T-helper 1 cell treated with Interleukin-12 subunit alpha and Interleukin-12 subunit beta and Interleukin-4 antibody, amounts not matched to agents 30 ng/mL and 1 ng/mL, for 36 hours (primary cell): Measurements from ENCODE around the gene NHSL2. TPM values are rescaled to one million over a fixed set of nuclear protein-coding genes. Genes with fewer than 3 reads are reported as not detected.

Experiments
- intact Hi-C: fragments of 100-400 bp; cut with micrococcal nuclease; formaldehyde crosslinking; loops from one replicate; pipeline ENCODE4 v1.15.1; 2024
- total RNA-seq: library from RNA; stranded (reverse); gene quantifications from 2 replicates; pipeline ENCODE4 v1.2.3, GENCODE V29; 2022

NHSL2 gene
- total RNA-seq, 1 donor from 2014 or later: 1.0 TPM

DNA sequence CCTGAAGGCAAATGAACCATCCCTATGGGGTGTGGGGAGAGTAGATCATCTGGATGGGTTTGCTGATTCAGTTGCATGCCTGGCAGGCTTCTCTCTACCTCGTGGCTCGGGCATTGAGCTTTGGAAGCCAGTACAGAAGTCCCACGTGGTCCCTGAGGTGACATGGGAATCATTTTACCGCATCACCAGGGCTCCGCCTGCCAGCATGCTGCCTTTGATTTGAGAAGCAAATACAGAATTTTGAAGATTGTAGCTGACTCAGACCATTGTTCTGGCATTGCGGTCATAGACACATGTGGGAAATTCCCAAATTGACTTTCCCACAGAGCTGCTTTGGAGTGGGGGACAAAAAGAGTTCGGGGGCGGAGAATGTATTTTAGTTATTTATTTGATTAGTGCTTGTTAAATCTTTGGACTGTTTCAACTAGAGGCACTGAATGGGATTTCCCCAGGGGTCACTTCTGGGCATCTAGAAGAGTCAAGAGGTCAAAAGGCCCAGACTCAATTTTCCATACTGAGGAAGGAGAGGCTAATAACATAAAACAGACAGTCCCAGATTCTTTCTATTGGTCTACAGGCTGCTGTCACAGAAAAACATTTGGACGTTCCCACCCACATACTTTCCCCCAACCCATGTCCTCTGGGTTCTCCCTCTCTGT is 79.3 kb downstream of the NHSL2 start:
- intact Hi-C loops: no loop called here

DNA sequence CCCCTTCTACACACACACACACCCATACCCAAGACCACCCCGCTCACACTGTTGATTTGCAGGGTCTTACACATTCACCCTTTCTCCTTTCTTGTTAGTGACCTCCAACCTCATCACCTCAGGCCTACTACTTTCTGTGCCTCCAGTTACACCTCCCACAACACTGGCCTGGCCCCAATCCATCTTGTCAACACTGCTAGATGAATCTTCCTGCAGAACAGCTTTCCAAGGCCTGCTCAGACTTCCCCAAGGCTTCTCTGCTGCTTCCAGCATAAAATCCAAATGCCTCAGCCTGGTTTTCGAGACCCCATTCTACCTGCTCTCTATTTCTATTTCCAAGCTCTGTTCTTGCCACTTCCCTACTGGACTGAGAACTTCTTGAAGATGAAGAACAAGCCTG is 79.9 kb downstream of the NHSL2 start:
- intact Hi-C loops: no loop called here

DNA sequence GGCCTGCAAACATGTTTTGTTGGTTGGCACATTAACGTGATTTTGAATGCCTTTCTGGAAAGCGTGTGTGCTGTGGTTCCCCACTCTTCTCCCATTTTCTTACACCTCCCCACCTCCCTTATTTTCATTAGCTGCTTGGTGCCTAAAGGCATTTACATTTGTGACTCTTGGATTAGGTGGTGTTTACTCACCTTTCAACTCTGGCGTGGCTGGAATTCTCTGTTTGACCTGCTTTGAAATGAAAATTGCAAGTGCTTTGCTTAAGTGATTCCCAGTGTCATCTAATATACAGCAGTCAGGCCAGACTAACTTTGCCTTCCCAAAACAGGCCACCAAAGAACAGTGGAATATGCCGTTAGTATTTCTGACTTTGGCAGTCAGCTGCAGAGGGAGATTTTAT is 80.5 kb downstream of the NHSL2 start:
- intact Hi-C loops: no loop called here

DNA sequence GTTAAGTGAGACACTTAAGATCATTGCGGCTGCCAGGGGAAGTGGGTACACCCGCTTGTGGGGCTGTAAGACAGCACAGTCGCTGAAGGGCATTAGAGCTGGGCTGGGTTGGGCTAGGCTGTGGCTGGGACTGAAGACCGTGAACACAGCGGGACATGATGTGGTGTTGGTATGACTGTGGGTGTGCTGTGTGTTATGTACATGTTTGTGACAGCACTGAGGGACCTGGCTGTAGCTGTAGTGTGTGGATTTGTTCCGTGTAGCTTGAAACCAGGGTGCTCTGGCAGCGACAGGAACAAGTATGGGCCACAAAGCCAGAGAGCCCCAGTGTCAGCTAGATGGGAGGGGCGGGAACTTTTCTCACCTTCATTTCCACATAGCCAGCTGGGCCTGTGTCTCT is 82.1 kb downstream of the NHSL2 start:
- intact Hi-C loops: no loop called here

DNA sequence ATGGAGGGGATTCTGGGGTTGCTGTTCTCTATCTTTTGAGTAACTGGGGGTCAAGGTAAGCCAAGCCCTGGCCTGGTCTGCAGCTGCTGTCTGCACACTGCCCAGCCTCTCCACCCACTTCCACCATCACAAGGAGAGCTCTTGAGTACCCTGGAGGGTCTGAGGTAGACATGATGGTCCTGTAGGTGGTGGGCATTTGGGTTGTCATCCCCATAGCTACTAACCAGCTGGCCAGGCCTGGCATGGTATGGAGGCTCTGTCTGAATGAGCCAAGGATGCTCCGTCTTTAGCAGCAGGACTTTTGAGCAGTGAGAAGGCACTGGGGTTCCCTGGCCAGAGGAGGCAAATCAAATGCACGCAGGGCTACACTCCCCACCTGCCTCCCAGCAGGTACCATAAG is 82.7 kb downstream of the NHSL2 start:
- intact Hi-C loops: no loop called here

DNA sequence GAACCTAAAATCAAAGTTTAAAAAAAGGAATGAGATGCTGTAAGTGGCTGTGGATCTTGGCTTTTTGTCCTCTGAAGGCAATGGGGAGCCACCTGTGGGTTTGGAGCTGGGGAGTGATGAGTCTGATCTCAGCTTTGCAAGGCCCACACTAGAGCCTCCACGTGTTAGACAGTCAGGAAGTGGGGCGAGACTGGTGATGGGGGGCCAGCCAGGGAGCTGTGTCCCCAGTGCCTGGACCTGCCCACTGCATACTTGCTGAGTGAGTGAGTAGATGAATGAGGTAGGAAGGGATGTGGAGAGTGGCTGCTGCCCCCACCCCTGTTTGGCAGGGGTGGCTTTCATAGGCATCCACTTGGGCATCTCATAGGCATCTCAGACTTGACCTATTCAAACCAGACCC is 84.0 kb downstream of the NHSL2 start:
- intact Hi-C loops: no loop called here

DNA sequence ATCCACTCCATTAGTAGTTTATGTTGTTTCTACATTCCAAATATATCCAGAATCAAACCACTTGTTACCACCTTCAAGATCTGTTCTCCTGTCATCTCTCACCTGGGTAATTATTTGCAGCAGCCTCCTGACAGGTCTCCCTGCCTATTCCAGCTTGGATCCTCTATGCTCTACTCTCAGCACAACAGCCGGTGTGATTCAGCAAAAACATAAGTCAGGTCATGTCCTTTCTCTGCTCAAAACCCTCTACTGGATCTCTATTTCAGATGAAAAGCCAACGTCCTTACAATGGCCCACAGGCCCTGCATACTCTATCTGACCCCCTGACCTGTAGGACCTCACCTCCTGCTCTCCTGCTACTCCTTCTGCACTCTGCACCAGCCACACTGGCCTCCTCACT is 84.5 kb downstream of the NHSL2 start:
- intact Hi-C loops: no loop called here

DNA sequence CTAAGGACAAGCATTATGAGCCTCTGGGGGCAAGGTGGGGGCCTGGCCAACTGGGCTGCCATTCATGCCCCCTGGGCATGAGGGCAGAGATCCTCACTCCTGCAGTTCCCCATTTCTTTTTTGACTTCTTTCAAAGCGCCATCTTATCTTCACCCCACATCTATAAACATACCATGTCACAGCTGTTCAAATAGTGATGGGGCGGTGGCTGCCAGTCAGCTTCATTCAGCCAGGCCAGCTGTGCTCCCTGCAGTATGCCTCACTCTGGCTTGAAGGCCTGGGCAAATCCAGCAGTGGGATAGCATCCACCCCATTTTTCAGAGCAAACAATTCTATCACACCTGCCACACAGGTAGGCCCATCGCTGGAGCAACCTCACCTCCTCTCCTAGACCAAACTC is 85.5 kb downstream of the NHSL2 start:
- intact Hi-C loops: no loop called here

DNA sequence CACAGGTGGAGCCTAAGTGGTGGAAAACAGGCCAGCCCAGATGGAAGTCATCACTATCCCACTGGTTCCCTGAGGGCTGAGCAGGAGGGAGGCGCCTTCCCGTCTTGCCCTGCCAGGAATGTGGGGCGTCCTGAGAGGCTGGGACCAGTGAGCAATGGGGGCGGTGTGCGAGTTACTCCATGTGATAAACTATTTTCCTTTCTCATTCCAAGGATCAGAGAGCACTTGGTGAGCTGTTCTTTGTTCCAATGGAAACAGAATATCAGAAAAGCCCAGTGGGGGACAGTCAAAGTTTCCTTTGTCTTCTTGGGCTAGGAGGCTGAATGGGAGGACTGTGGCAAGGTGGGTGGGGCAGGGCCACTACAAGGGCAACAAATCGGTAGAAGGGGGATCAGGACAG is 86.2 kb downstream of the NHSL2 start:
- intact Hi-C loops: no loop called here

DNA sequence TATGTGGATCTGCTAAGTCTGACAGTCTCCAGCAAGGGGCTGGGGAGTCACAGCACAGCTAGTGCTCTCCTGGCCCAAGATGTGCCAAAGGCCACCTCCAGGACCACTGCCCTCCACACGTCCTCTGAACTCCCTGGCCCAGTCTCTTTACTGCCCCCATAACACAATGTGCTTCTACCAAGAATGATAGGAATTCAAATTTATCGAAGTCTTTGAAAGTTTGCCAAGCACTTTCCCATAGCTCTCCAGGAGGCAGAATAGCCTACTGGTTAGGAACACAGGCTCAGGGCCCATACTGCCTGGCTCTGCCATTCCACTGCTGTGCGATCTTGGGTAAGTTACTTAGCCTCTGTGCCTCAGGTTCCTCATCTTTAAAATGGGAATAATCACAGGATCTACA is 86.7 kb downstream of the NHSL2 start:
- intact Hi-C loops: no loop called here

DNA sequence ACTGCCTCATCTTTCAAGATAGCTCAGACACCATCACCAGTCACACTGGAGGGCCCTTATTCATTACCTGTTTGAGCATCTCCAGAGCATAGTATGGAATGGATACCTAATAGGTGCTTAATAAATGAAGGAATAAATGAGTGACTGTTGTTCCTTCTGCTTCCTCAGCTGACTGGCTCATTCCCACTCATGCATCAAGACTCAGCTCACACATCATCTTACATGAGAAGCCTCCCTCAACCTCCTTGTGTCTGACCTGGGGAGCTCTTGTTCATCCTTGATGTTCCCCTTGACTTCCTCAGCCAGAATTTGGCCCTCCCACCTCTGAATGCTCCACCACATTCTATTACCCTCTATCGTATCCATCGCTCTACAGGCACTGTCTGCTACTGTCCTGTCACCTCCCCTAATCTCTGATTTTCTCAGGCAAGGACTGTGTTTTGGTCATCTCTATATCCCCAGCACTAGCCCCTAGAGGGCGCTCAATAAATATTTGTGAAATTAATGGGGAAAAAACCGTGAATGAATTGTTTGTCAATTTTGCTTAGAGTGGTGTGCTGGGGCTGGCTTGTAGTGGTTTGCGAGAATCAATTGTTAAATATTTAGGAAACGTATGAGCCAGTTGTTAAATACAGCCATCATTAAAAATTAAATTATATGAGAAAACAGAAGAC is 88.3 kb downstream of the NHSL2 start:
- intact Hi-C loops: loop anchor here (1.0 kb wide), 1 partner anchor 127 kb away; no protein-coding TSS in a partner anchor

DNA sequence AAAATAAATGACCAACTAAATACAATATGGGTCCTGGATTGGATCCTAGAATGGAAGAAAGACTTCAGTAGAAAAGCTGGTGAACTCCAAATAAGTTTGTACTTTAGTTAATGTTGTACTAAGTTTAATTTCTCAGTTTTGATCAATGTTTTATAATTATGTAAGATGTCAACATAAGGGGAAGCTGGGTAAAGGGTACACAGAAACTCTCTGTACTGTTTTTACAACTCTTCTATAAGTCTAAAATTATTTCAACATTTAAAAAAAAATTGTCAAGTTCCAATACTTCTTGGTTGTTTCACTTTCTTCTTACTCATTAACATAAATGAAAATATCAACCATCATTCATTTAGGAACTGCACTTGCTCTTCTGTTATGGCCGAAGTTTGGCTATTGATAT is 88.9 kb downstream of the NHSL2 start:
- intact Hi-C loops: loop anchor here (1.0 kb wide), 1 partner anchor 127 kb away; no protein-coding TSS in a partner anchor

DNA sequence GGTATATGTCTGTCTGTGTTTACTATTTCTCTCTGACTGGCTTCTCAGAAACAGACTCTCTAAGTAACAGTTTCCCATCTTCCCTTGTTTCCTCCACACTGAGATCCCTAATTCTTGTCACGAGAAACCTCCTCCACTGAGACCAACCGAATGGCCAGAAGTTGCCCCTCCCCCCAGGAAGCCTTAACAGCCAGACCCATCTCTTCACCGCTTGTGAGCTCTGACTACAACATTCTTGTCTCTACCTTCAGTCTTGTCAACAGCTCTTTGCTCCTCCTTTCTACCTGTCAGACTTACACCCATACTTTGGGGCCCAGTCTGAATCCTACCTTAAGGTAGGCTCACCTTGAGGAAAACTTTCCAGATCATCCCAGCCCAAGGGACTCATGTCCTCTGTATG is 90.8 kb downstream of the NHSL2 start:
- intact Hi-C loops: no loop called here

DNA sequence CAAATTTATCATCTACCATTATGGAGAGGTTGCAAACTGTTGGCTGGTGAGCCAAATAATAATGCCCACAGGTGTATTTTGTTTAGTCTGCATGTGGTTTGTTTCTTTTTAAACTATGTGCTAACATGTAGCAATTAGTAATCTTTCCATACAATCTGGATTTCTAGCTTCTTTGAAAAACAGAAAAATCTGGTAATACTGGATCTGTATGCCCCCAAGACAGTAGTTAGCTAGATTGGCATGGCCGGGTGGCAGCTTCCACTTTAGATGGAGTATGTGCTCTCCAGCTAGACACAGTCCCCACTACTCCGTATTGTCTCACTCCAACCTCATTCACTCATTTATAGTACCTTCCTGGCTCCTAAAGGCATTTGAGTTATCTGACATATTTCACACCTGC is 91.3 kb downstream of the NHSL2 start:
- intact Hi-C loops: no loop called here

DNA sequence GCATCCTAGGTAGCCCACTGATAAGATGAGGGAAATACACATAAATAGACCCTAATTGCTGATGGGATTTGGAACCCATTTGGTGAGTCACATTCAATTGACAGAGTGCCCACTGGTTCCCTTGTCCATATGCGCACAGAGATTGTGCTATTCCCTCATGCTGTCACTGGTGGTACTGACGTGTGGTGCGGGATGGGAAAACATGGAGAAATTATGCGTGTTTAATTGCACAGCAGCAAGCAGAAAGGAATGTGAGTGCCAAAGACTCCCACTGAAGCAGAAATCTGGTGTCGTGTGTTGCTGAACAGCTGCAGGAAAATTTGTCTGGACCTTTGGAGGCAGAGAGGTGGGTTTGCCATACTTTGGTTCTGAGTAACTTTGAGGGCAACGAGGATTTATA is 92.2 kb downstream of the NHSL2 start:
- intact Hi-C loops: no loop called here

DNA sequence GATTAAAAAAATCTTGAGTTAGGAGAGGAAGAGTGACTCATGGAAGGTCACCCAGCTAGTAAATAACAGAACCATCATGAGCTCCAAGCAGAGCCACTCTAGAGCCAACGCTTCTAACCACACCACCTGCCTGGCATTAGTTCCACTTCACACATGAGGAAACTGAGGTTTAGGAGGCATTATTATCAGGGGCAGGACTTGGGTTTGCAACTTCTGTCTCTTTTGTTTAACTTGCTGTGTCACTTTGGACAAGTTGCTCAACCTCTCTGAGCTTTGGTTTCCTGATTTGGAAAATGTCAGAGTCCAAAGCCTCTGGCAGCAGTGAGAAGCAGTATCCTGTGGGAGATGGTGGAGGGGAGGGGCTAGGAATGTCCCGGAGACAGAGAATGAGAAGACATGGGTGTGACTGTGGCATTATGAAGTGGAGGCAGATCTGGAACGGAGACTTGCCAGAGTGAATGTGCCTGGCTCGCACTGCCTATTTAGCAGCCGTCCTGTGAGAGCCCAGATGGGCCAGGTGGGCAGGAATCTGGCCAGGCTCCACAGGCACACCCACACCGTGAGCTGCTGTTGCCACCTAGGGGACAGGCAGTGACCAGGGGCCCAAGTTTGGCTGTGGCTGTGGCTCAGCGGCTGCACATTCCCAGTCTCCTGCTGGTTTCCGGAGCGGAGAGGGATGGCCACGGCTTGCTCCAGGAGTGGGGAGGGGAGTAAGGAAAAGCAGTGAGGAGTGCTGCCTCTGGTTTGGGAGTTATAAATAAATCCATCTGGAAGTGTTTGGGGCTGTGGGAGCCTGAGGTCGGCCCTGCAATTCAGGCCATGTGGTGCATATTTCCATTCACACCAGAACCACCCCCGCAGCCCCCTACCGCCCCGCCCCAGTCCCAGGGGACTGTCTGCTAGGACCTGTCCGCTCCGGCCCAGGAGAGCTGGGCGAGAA is 93.4 kb downstream of the NHSL2 start:
- intact Hi-C loops: no loop called here

DNA sequence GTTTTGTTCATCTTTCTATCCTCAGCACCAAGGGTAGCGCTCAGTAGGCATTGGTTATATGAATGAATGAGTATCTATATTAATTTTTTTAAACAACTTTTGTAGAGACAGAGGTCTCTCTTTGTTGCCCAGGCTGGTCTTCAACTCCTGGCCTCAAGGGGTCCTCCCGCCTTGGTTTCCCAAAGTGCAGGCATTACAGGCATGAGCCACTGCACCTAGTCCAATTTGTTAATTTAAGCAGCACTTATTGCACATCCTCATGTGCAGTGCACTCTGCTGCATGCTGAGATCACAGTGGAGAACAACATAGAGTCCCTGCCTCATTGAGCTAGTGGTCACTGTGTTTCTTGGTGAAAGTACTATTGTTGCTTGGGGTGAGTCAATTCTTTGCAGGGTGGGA is 94.4 kb downstream of the NHSL2 start:
- intact Hi-C loops: no loop called here

DNA sequence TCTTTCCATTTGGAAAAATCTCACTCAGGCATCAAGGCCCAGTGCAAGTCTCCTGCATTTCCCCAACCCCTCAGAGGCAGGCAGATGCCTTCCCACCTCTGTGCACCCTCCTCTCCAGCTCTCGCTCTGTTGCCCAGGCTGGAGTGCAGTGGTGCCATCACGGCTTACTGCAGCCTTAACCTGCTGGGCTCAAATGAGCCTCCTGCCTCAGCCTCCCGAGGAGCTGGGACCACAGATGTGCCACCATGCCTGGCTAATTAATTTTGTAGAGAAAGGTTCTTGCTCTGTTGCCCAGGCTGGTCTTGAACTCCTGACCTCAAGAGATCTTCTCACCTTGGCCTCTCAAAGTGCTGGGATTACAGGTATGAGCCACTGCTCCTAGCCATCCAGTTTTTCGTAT is 95.8 kb downstream of the NHSL2 start:
- intact Hi-C loops: no loop called here

DNA sequence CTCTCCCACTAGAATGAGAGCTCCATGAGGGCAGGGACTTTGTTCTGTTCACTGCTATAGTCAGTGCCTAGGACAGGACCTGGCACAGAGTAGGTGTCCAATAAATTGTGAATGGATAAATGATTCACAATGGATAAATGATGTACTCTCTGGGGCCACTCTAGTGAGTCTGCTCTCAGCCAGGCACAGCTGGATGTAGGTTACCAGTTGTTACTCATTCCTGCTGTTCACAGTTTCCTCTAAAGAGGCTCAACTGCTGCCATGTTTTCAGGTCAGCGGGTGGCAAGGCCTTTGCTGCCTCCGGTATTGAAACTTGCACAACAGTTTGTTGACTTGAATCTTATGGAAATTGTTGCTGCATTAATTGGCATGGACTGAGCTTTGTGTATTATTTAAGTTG is 99.1 kb downstream of the NHSL2 start:
- intact Hi-C loops: no loop called here

DNA sequence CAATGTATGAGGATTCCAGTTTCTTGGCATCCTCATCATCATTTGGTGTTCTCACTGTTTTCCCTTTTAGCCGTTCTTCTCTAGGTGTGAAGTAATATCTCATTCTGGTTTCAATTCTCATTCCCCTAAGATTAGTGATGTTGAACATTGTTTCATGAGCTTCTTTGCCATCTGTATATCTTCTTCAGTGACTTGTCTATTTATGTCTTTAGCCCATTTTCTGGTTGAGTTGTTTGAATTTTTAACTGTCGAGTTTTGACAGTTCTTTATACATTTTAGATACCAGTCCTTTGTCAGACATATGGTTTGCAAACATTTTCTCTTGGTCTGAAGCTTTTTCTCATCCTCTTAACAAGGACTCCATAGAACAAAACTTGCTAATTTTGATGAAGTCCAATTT is 101.1 kb downstream of the NHSL2 start:
- intact Hi-C loops: no loop called here

DNA sequence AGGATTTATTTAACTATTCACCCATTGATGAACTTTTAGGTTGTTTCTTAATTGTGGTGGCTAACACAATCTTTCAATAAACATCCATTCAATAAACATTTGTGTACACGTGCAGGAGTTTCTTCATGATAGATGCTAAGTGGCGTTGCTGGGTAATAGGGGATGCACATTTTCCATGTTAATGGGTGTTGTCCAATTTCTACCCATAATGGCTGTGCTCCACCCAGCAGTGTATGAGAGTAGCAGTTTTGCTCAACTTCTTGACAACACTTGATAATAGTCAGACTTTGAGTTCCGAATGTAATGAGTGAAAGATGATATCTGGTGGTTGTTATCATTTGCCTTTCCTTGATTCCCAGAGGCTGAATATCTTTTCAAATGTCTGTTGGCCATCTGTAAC is 104.7 kb downstream of the NHSL2 start:
- intact Hi-C loops: no loop called here
